CD8-positive, alpha-beta memory T cell (primary cell): ENCODE measurements around the gene MATN1. TPM values are rescaled to one million over a fixed set of nuclear protein-coding genes. Genes with fewer than 3 reads are reported as not detected.

Experiments used
- CTCF ChIA-PET: fragments of 350-600 bp; sonication (Branson Sonifier 250); formaldehyde crosslinking; loops from one replicate; lab custom pipeline; 2021; ENCODE audit warnings: antibody characterized with exemption; lab: Charles Lee
- POLR2A ChIA-PET: fragments of 350-600 bp; sonication (Branson Sonifier 250); formaldehyde crosslinking; loops from one replicate; lab custom pipeline; 2021; ENCODE audit warnings: antibody characterized with exemption; lab: Charles Lee
- DNase-seq, 5 donors: peaks; one replicate each; pipeline versions ENCODE4 v3.0.0 to v3.0.0-alpha.2; 2020 to 2022; ENCODE audit warnings: mixed read lengths in 1 of 5
- H3K27ac ChIP-seq: one replicate; pipeline ENCODE4 v1.7.0; 2013; ENCODE audit warnings: low read depth, mild to moderate bottlenecking, low read length, moderate library complexity
- H3K27me3 ChIP-seq: 2 replicates; pipeline ENCODE4 v1.7.0; 2013; ENCODE audit warnings: low read length, mild to moderate bottlenecking; ENCODE audit not compliant: insufficient read depth, poor library complexity, severe bottlenecking
- H3K36me3 ChIP-seq: 2 replicates; pipeline ENCODE4 v1.7.0; 2013; ENCODE audit warnings: mild to moderate bottlenecking, low read length, moderate library complexity; ENCODE audit not compliant: insufficient read depth
- H3K4me1 ChIP-seq: 2 replicates; pipeline ENCODE4 v1.7.0; 2013; ENCODE audit warnings: mild to moderate bottlenecking, low read length, moderate library complexity; ENCODE audit not compliant: insufficient read depth
- H3K4me3 ChIP-seq: 2 replicates; pipeline ENCODE4 v1.7.0; 2013; ENCODE audit warnings: mild to moderate bottlenecking, low read length
- H3K9me3 ChIP-seq: 2 replicates; pipeline ENCODE4 v1.7.0; 2013; ENCODE audit warnings: mild to moderate bottlenecking, low read length
- H3K27ac Mint-ChIP-seq, 8 donors: one replicate each; pipeline ENCODE4 v1.8.0; 2020 to 2021; ENCODE audit warnings: mixed read lengths in 8 of 8, mild to moderate bottlenecking in 6 of 8, inconsistent platforms in 3 of 8, moderate library complexity in 3 of 8
- H3K27me3 Mint-ChIP-seq, 2 donors: one replicate each; pipeline ENCODE4 v1.8.0; 2020 to 2021; ENCODE audit warnings: mixed read lengths in 2 of 2, mild to moderate bottlenecking in 1 of 2, moderate library complexity in 1 of 2
- H3K36me3 Mint-ChIP-seq, 3 donors: one replicate each; pipeline ENCODE4 v1.8.0; 2020 to 2021; ENCODE audit warnings: mixed read lengths in 3 of 3, inconsistent platforms in 1 of 3, mild to moderate bottlenecking in 1 of 3
- H3K4me1 Mint-ChIP-seq, 3 donors: one replicate each; pipeline ENCODE4 v1.8.0; 2020 to 2021; ENCODE audit warnings: mixed read lengths in 3 of 3, inconsistent platforms in 1 of 3, mild to moderate bottlenecking in 1 of 3
- H3K4me3 Mint-ChIP-seq, 7 donors: one replicate each; pipeline ENCODE4 v1.8.0; 2020 to 2021; ENCODE audit warnings: mixed read lengths in 7 of 7, mild to moderate bottlenecking in 6 of 7, moderate library complexity in 4 of 7, inconsistent platforms in 2 of 7
- H3K9me3 Mint-ChIP-seq, 5 donors: one replicate each; pipeline ENCODE4 v1.8.0; 2020 to 2022; ENCODE audit warnings: mixed read lengths in 5 of 5, mild to moderate bottlenecking in 3 of 5, moderate library complexity in 2 of 5, inconsistent platforms in 1 of 5
- polyA plus RNA-seq: library from polyadenylated mRNA; unstranded; fragments of 300-500 nt; fragmentation: Illumina TruSeq; gene quantifications from one replicate; pipeline ENCODE4 v1.2.3, GENCODE V29; 2021
- total RNA-seq, 2 experiments: library from RNA; stranded (reverse); gene quantifications; one replicate each; pipeline ENCODE4 v1.2.3, GENCODE V29; 2021

The MATN1 gene
- total and polyA plus RNA-seq, 3 experiments from 2014 or later, result 0.59 to 0.91 TPM; not detected in 1

DNA sequence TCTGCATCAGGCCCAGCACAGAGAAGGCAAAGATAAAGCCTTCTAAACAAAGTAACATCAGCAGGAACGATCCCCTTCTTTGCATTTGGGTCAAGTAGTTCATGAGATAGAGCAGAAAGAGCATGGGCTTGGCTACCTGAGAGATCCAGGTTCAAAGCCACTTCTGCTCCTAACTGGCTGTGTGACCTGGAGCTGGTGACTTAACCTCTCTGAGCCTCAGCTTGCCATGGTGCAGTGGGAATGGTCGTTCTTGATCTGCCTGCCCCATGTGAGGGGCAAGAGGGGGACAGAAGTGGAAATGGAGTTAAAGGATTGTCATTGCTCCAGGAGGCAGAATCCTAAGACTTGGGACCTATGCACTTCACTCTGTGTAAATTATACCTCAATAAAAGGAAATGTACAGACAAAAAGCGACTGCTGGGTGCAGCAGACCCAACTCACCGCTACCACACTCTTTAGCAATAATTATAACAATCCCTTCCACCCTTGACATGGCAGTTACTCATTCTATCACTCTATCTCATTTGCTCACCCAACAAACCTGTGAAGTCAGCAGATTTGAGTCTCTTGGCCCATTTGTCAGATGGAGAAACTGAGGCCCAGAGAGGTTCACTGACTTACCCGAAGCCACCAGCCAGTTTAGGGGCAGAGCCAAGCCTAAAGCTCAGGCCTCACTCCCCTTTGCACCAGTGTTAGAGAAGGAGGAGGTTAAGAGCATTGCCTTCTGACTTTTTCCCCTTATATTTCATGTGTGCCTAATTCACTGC lies 1.5 kb upstream of the MATN1 start:
- POLR2A ChIA-PET, result interaction anchor here (0.6 to 2.1 kb wide), 2 partner anchors 19 to 61 kb away, joined by 3 to 7 read pairs; no protein-coding TSS in a partner anchor
- H3K27ac Mint-ChIP-seq, result peak overlapping the region in 3 of 8 donors; percentile 24 to 54 (median 43)
- DNase-seq, result no peak
- H3K4me1 Mint-ChIP-seq, result peaks cover 13 to 50% (median 22%) of the 10 kb centered on the region in 3 donors
- CTCF ChIA-PET, result interaction anchor here (1.5 to 19.6 kb wide), 5 partner anchors 19 to 76 kb away, joined by 4 to 525 read pairs (median 6); partner anchors contain the start of gene LAPTM5
- no peaks in the 10 kb centered on the region for H3K9me3 Mint-ChIP-seq
- peaks cover 18% of the 10 kb centered on the region for H3K4me1 ChIP-seq
- H3K4me3 ChIP-seq, result no peak overlapping the region
- H3K36me3 Mint-ChIP-seq, result peaks cover 0 to 51% (median 2%) of the 10 kb centered on the region in 3 donors
- no peaks in the 10 kb centered on the region for H3K9me3 ChIP-seq
- H3K4me3 Mint-ChIP-seq, result no peak overlapping the region
- peaks cover 24% of the 10 kb centered on the region for H3K36me3 ChIP-seq
- no peak overlapping the region for H3K27ac ChIP-seq
- H3K27me3 ChIP-seq, result no peaks in the 10 kb centered on the region
- H3K27me3 Mint-ChIP-seq, result no peaks in the 10 kb centered on the region

DNA sequence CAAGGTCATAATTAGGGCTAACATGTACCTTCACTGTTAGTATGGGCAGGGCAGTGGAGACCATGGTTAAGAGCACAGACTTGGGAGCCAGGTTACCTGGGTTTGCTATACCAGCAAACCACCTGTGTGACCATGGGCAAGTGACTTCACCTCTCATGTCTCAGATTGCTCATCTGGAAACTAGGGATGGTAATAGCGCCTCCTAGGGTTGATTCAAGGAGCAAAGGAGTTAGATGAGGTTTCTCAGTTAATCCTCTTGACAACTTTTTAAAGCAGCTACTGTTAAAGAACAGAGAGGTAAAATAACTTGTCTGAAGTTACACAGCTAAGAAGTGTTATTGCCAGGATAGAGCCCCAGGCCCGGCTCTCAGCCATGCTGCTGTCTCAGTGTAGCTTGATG lies 790 bp upstream of the MATN1 start:
- peaks cover 19 to 57% (median 28%) of the 10 kb centered on the region in 3 donors for H3K4me1 Mint-ChIP-seq
- no peak for DNase-seq
- H3K4me3 Mint-ChIP-seq, result no peak overlapping the region
- H3K27me3 Mint-ChIP-seq, result no peaks in the 10 kb centered on the region
- H3K27ac ChIP-seq, result no peak overlapping the region
- no peaks in the 10 kb centered on the region for H3K9me3 ChIP-seq
- peak overlapping the region in 3 of 8 donors; percentile 51 to 61 (median 56) for H3K27ac Mint-ChIP-seq
- H3K36me3 Mint-ChIP-seq, result peaks cover 0 to 51% (median 2%) of the 10 kb centered on the region in 3 donors
- H3K27me3 ChIP-seq, result no peaks in the 10 kb centered on the region
- POLR2A ChIA-PET, result interaction anchor here (2.1 kb wide), 1 partner anchor 20 kb away, joined by 7 read pairs; no protein-coding TSS in a partner anchor
- CTCF ChIA-PET, result interaction anchor here (0.8 to 19.6 kb wide), 5 partner anchors 12 to 77 kb away, joined by 3 to 525 read pairs (median 6); partner anchors contain the start of gene LAPTM5
- no peak overlapping the region for H3K4me3 ChIP-seq
- peaks cover 24% of the 10 kb centered on the region for H3K36me3 ChIP-seq
- no peaks in the 10 kb centered on the region for H3K9me3 Mint-ChIP-seq
- H3K4me1 ChIP-seq, result peaks cover 25% of the 10 kb centered on the region

DNA sequence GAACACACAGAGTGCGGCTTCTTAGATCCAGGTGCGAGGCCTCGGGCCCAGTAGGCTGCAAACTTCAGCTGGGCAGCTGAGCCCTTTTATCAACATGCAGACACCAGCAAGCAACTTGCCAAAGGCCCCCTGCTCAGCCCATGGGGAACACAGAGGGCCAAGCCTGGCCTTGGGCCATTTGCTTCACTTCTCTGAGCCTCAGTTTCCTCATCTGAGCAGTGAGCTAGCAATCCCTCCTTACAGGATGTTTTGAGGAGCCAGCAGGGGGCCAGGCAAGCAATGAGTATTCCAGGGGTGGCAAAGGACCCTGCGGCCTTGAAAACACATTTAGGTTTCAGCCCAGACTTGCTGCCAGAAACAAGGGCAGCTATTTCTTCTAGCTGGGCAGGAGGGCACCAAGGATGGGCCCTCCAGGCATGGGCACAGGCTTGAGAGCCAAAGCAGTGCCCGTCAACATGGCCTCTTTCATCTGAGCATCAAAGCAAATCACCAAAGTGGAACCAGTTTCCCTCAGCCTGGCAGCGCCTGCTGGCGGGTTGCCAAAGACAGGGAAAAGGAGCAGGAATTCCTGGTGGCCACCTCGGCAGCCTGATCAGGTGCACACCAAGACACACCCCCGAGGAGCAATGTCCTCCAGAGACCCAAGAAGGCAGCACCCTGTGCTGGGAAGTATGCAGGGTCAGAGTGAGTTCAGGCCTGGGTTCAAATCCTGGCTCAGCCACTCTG lies 1.4 kb downstream of the MATN1 start:
- no peak for DNase-seq
- Histone ChIP-seq H3K9me3 (no peaks in the 10 kb centered on the region), H3K27ac (peak overlapping the region; percentile 24), H3K36me3 (peaks cover 24% of the 10 kb centered on the region), H3K4me1 (peaks cover 26% of the 10 kb centered on the region), H3K4me3 (no peak overlapping the region), H3K27me3 (no peaks in the 10 kb centered on the region)
- H3K27ac Mint-ChIP-seq, result peak overlapping the region in 3 of 8 donors; percentile 3 to 64 (median 9)
- H3K27me3 Mint-ChIP-seq, result no peaks in the 10 kb centered on the region
- ChIA-PET POLR2A (no interaction called here), CTCF (interaction anchor here (3.6 to 19.6 kb wide), 3 partner anchors 31 to 61 kb away, joined by 37 to 525 read pairs (median 76); partner anchors contain the start of gene LAPTM5)
- peak overlapping the region in 1 of 7 donors; percentile 37 for H3K4me3 Mint-ChIP-seq
- no peaks in the 10 kb centered on the region for H3K9me3 Mint-ChIP-seq
- H3K36me3 Mint-ChIP-seq, result peaks cover 0 to 44% (median 0%) of the 10 kb centered on the region in 3 donors
- peaks cover 24 to 62% (median 37%) of the 10 kb centered on the region in 3 donors for H3K4me1 Mint-ChIP-seq

DNA sequence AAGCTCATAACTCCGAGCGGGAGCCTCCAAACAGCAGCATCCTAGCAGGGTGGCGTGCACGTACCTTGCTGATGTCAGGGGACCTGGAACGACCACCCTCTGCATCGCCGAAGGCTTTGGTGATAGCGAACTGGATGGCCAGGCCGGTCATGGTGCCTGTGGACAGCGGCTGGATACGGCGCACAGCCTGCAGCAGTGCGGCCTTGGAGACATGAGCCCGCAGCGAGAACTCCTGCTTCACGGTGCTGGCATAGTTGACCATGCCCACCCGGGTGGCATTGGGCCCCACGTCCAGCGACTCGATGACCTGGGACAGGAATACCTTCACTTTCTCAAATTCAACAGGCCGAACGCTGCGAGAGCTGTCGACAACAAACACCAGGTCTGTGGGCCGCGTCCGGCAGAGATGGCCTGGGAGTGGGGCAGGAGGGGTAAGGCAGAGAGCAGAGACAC lies 2.0 kb downstream of the MATN1 start:
- Histone ChIP-seq H3K4me3 (no peak overlapping the region), H3K4me1 (peaks cover 26% of the 10 kb centered on the region), H3K36me3 (peaks cover 24% of the 10 kb centered on the region), H3K27ac (no peak overlapping the region), H3K27me3 (no peaks in the 10 kb centered on the region), H3K9me3 (no peaks in the 10 kb centered on the region)
- Mint-ChIP-seq H3K4me3 (no peak overlapping the region), H3K4me1 (peaks cover 24 to 62% (median 37%) of the 10 kb centered on the region in 3 donors), H3K36me3 (peaks cover 0 to 42% (median 0%) of the 10 kb centered on the region in 3 donors), H3K27ac (peak overlapping the region in 1 of 8 donors; percentile 88), H3K27me3 (no peaks in the 10 kb centered on the region), H3K9me3 (no peaks in the 10 kb centered on the region)
- POLR2A ChIA-PET, result interaction anchor here (0.5 to 1.1 kb wide), 3 partner anchors 9 to 65 kb away, joined by 3 read pairs; no protein-coding TSS in a partner anchor
- DNase-seq, result no peak
- CTCF ChIA-PET, result interaction anchor here (3.4 to 19.6 kb wide), 5 partner anchors 23 to 80 kb away, joined by 21 to 525 read pairs (median 62); partner anchors contain the start of gene LAPTM5

DNA sequence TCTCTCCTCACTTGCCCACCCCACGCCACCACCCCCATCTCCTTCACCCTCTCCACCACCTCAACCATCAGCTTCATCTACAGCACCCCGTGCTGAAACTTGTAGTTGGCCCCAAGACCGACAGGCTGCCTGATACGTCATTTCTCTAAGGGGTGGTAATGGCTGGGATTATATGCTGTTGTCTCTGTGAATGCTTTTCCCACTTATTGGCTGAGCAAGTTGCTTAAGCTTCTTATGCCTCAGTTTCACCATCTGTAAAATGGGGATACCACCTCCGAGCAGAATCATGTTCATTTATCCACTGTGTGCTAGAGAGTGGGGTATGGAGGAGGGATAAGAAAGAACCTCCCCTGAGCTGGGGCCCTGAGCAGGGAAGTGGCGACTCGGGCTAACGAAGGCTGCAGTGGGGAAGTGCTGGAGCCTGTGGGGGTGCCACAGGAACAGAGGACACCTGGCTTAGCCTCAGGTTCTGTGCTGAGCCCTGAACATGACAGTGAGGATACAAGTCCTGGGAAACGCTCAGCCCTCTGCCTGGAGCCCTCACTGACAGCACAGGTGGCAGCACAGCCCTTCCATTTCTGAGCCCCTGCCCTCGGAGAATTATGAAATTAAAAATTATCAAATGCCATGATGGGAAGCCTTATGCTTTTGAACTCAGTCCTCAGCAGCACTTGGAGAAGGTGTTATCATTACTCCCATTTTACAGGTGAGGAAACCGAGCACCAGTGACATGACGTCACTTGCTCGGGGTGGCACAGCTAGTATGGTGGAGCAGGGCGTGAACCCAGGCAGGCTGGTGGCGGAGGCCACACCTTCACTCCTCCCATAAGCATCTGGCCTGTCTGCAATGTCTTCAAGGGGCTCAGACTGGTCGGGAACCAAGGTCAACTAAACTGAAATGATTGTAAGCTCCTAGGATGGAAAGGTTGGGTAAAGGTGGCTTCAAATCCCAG lies 2.8 kb downstream of the MATN1 start:
- peaks cover 24 to 62% (median 37%) of the 10 kb centered on the region in 3 donors for H3K4me1 Mint-ChIP-seq
- Histone ChIP-seq H3K27ac (peak overlapping the region; percentile 100), H3K9me3 (no peaks in the 10 kb centered on the region), H3K4me1 (peaks cover 26% of the 10 kb centered on the region), H3K36me3 (peaks cover 24% of the 10 kb centered on the region), H3K27me3 (no peaks in the 10 kb centered on the region), H3K4me3 (no peak overlapping the region)
- peaks cover 0 to 3% (median 2%) of the 10 kb centered on the region in 5 donors for H3K9me3 Mint-ChIP-seq
- H3K27ac Mint-ChIP-seq, result peak overlapping the region in 5 of 8 donors; percentile 55 to 88 (median 57)
- H3K36me3 Mint-ChIP-seq, result peaks cover 0 to 35% (median 0%) of the 10 kb centered on the region in 3 donors
- ChIA-PET POLR2A (interaction anchor here (0.5 to 3.0 kb wide), 8 partner anchors 10 to 66 kb away, joined by 3 to 25 read pairs (median 8); partner anchors contain the start of gene LAPTM5), CTCF (interaction anchor here (0.8 to 19.6 kb wide), 13 partner anchors 7 to 213 kb away, joined by 3 to 525 read pairs (median 16); partner anchors contain the start of gene LAPTM5)
- DNase-seq, result no peak
- no peaks in the 10 kb centered on the region for H3K27me3 Mint-ChIP-seq
- peak overlapping the region in 6 of 7 donors; percentile 39 to 93 (median 66) for H3K4me3 Mint-ChIP-seq

DNA sequence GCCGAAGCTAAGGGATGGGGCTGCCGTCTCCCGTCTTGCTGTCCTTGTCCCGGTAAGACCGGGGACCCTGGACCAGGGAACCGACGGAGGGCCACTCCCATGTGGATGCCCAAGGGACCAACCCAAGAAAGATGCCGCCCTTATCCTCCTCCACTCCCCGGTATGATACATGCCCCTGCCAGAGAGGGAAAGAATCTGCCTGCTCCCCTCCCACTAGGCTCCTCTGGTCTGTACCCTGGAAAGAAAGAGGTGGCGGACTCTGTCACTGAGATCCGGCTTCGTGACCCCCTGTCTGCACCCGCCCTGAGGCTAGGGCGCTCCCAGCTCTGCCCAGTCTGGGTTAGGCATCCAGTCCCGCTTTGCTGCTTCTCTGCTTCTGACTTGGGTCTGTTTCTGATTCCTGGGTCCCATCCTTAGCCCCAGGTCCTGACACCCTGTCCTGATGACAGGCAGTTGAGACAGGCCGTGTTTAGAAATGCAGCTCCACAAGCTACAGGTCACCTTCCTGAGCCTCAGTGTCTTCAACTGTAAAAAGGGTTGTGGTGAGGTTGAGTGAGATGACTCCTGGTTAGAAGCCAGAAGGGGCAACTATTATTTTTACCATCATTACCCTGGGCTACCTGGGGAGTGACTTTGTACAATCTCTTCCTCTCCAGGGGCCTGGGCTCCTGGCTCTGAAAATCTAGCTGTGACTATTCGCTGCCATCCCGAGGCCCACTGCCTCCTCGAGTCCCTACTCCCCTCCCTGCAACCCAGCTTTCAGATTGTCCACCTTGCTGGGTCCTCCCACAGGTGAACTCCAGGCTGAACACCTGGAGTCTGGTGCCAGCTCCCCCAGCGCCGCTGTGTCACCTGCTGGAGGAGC lies 3.7 kb downstream of the MATN1 start:
- no peaks in the 10 kb centered on the region for H3K27me3 Mint-ChIP-seq
- peaks cover 0 to 26% (median 3%) of the 10 kb centered on the region in 3 donors for H3K36me3 Mint-ChIP-seq
- no peaks in the 10 kb centered on the region for H3K27me3 ChIP-seq
- peaks cover 24 to 56% (median 31%) of the 10 kb centered on the region in 3 donors for H3K4me1 Mint-ChIP-seq
- H3K27ac Mint-ChIP-seq, result peak overlapping the region; percentile 88 to 99 (median 96)
- peak overlapping the region; percentile 79 to 93 (median 89) for H3K4me3 Mint-ChIP-seq
- ChIA-PET POLR2A (interaction anchor here (0.7 to 3.0 kb wide), 12 partner anchors 10 to 63 kb away, joined by 3 to 25 read pairs (median 10); partner anchors contain the start of gene LAPTM5), CTCF (interaction anchor here (0.7 to 19.6 kb wide), 20 partner anchors 8 to 214 kb away, joined by 3 to 525 read pairs (median 6); partner anchors contain the start of gene LAPTM5)
- H3K27ac ChIP-seq, result peak overlapping the region; percentile 100
- H3K9me3 ChIP-seq, result no peaks in the 10 kb centered on the region
- peak overlapping the region; percentile 88 for H3K4me3 ChIP-seq
- DNase-seq, result no peak
- H3K36me3 ChIP-seq, result peaks cover 16% of the 10 kb centered on the region
- peaks cover 0 to 7% (median 4%) of the 10 kb centered on the region in 5 donors for H3K9me3 Mint-ChIP-seq
- H3K4me1 ChIP-seq, result peaks cover 26% of the 10 kb centered on the region
